GM19467 (cell line): ENCODE results near the gene NDUFS8.
A peak's percentile ranks its signal among the peaks of the same experiment; 100 is the strongest.

Experiments
- ATAC-seq: cut with Tn5 transposase; IDR thresholded peaks from one replicate; pipeline ENCODE4 v1.9.1; 2021; ENCODE audit warnings: mild to moderate bottlenecking, moderate library complexity; ENCODE audit not compliant: unreplicated experiment

Gene NDUFS8

DNA sequence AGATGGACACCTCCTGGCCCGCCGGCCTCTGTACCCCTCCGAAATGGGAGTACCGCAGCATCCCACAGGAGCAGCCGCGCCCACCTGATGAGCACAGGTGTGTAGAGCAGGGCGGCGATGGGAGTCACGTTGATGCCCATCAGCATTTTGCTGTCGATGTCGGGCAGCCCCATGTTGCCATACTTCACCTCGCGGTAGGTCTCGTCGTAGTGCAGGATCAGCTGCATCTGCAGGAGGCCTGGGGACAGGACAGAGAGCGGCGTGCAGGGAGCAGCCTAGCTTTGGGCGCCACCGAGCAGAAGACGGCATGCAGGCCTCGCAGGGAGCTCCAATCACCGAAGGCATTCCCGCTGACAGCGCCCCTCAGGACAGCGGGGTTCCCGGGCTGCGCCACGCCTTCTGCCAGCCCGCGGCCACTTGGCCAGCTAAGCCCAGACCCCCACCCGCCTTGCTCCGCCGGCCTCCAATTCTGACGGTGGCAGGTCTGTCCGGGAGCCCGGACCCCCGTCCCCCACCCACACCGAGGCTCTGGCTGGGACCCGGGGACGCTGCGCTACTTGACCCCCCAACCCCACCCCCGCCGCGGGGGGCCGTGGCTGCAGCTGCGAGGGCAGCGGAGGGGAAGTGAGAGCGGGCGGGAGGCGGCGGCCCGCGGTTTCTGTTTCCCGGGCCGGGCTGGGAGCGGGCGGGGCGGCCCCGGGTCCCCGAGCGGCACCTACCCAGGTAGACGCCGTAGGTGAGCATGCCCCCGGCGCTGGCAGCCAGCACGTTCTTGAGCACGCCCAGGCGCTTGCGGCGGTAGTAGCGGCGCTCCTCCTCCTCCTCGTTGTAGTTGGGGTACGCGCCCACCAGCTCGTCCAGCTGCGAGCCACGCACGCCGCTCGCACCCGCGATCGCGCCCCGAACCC, 27.3 kb upstream of the NDUFS8 start:
- peak; percentile 30 for ATAC-seq

- ATAC-seq: peak; percentile 46
Measured at GRCh38 chr11:68003846-68004550, 26.5 kb upstream of the NDUFS8 start, which contains the start of gene UNC93B1. Gene UNC93B1 (minus strand): TSS chr11:68004097. CDS start chr11:68004043, 54 bp downstream.

DNA sequence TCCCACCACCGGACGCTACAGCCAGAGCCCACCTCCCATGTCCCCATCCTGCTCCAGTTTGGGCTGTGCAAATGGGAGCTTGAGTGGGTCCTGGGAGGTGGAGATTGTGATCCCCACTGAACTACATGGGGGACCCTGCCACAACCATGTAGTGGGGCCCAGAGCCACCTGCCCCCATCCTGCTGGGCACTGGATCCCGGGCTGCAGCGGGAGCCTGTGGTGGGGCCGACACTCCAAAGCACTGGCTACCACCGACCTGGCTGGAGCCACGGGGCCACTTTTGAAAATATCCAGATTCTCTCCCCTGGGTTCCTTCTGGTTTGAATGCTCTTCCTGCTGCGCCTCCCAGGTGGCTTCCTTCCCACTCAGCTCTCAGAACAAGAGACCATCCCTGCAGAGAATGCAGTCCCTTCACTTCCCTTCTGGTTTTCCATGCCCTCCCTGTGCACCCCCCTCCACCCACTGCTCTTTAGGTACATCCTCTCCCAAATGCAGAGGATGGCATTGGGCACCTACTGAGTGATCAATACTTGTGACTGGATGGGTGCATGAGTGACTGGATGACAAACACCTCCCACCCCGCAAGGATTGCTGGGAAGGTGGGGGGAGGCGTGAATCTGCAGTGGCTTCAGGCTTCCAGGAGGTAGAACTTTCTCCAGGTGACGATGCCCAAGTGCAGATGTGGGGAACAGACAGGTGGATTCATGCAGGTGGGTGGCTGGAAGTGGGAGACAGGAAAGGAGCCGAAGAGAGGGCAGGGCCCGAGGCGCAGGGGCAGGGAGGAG, 25.7 kb upstream of the NDUFS8 start:
- ATAC-seq: no peak

- ATAC-seq: no peak
Measured at GRCh38 chr11:68006606-68007166, 23.8 kb upstream of the NDUFS8 start.

GRCh38 chr11:68007498-68008380, 22.7 kb upstream of the NDUFS8 start:
- no peak for ATAC-seq

GRCh38 chr11:68008381-68009337, 21.8 kb upstream of the NDUFS8 start:
- no peak for ATAC-seq

DNA sequence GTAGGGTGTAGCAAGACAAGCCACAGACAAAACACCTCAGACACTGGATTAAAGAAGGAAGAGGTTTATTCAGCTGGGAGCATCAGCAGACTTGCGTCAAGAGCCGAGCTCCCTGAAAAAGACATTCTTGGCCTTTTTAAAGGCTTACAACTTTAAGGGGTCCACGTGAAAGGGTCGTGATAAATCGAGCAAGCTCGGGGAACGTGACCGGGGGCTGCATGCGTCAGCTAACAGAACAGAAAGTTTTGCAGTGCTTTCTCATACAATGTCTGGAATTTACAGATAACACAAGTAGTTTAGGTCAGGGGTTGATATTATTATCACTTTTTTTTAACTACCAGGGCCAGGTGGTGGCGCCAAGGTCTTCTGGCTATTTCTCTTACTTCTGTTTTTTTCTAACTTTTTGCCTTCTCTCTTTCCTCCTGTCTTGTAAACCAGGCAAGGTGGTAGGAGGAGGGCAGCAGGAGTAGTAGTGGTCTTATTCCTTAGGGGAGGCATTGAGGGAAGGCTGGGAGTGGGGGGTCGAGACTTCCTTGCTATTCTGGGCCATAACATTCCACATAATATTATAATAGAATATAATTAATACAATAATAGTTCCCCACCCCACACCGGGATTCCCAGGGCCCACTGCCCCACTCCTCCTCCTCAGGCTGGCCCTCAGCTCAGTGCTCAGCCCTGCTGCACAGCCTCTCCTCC, 20.9 kb upstream of the NDUFS8 start:
- no peak for ATAC-seq

DNA sequence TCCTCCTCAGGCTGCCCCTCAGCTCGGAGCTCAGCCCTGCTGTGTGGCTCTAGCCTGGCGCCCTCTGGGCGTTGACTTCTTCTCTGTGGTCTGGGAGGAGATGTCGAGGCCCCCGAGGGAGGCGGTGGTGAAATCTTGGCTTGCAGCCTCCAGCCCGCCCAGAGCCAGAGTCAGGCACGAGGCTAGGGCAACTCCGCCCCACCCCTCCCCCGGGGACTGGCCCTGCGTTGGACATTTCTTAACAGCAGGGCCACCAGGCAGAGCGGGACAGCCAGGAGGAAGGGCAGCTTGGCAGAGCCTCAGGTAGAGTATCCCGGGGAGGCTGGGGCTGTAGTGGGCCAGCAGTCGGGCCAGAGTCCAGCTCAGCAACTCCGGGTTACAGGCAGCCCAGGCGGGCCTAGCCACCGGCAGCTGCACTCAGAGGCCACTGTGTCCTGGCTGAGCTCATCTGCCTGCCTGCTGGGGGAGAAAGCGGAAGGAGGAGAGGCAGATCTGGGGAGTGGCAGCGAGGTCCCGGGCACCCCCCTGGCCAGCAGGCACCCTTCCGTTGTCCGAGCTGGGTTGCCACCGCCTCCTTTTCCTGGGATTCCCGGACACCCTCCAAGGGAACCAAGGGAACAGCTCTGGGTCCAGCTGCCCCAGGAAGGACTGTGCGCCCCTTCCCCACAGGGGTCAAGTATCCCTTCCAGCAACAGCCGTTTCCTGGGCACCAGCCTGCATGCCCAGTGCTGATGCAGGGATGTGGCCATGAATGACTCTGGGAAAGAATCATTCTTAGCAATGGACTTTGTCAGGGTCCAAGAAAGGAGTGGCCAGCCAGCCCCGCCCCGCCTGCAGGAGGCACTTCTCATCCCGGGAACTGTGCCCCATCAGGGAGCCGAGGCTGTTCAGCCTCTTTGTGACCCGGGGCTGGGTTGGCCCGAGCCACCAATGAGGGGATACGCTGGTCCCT, 20.1 kb upstream of the NDUFS8 start, which contains the start of gene ALDH3B1:
Gene ALDH3B1, plus strand, starts transcription at position 238 of the 952 bp plus-strand sequence. CDS start 4,971 bp downstream, outside the sequence.
- ATAC-seq: no peak

- ATAC-seq: no peak
Measured at GRCh38 chr11:68011051-68011943, 19.2 kb upstream of the NDUFS8 start.

DNA sequence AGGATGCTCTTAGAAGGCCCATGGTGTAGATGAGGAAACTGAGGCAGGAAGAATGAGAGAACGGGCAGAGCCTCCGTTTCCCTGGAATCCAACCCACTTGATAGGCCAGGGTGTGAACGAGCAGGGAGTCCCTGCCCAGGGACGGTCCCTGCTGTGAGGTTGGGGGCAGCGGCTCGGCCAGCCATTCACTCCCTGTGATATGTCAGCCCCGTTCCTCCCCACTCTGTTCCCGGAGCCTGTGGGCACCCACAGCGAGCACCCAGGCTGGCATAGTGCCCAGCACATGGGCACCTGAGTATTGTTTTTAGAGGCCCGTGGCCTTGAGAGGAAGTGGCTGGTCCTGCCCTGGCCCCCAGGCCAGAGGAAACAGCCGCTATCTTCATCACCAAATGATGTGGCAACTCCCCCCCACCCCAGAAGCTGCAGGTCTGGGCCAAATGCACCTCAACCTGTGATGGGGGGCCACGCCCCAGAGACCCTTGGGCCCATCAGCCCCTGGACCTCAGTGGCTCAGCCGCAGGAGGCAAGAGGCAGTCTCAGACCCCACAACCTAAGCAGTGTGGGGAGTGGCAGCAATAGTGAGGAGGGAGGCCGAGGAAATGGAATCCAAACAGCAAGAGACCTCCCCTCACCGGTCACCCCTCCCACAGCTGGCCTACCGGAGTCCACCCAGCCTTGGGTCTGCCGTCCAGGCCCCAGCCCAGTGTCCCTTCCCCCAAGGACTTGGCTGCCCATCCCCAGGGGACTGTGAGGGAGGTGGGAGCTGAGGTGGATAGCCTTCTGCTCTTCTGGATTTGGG, 18.2 kb upstream of the NDUFS8 start:
- ATAC-seq: no peak

DNA sequence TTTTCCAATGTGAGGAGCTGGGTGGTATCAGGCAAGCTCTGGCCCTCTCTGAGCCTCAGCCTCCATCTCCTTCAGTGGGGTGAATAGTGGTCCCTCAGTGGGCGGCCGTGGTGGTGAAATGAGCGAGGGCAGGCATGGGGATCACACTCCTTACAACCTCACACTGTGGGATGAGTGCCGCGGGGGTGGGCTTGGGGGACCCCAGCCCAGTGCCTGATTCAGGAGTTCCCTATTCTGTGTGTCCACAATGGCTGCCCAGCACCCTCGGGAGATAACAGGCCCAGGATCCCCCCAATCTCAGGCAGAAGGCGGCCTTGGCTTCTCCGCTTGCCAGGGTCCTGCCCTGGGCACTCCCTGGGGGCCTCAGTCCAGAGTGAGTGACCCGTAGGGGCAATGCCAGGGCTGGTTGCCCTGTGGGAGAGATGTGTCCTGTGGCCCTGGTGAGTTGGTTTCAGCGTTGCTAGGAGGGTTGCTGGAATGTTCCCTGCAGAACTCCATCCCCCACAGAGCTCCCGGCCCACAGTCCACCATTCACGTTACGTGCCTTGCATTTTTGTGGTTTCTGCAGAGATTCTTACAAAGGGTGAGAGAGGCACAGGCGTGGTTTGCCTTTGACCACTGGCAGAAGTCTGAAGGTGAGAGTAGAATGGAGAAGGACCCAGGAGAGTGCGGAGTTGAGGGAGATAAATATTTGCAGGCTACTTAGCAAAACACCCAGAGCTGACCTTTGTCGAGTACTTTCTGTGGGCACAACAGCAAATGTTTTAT, 17.5 kb upstream of the NDUFS8 start:
- ATAC-seq: no peak

GRCh38 chr11:68013611-68014156, 16.8 kb upstream of the NDUFS8 start:
- no peak for ATAC-seq

- ATAC-seq: no peak
Measured at GRCh38 chr11:68014157-68014946, 16.1 kb upstream of the NDUFS8 start.
